ENCODE measurements around the gene OTUD1.
A peak's percentile ranks its signal among the peaks of the same experiment; 100 is the strongest.

The OTUD1 gene

DNA sequence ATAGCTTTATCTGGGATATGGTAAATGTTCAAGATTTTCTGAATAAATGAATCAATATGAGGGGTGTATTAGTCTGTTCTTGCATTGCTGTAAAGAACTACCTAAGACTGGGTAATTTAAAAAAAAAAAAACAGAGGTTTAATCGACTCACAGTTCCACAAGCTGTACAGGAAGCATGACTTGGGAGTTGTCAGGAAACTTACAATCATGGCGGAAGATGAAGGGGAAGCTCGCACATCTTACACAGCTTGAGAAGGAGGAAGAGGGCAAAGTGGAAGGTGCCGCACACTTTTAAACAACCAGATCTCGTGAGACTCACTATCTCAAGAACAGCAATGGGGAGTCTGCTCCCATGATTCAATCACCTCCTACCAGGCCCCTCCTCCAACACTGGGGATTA is 32.5 kb upstream of the OTUD1 start:
- no peaks in the 10 kb centered on the region for H3K4me1 ChIP-seq (ENCODE audit: control insufficient read depth, insufficient read depth, low read depth, low read length)
- H3K27me3 ChIP-seq (ENCODE audit: control insufficient read depth in 1 of 2, insufficient read depth in 1 of 2, low read length in 2 of 2) = no peaks in the 10 kb centered on the region
- H3K36me3 ChIP-seq (ENCODE audit: control insufficient read depth in 1 of 2, insufficient read depth in 2 of 2, low read depth in 1 of 2, low read length in 2 of 2) = no peaks in the 10 kb centered on the region
- no peaks in the 10 kb centered on the region for H3K79me1 ChIP-seq (replicated peaks; ENCODE audit: low read length, poor library complexity, severe bottlenecking)
- no peak overlapping the region for H3K14ac ChIP-seq (ENCODE audit: low read length in 2 of 2)
- DNase-seq = no peak
- H3K9ac ChIP-seq (ENCODE audit: low read length) = no peak overlapping the region
- H3K23ac ChIP-seq (ENCODE audit: low read length in 2 of 2) = no peak overlapping the region
- H2AK5ac ChIP-seq (ENCODE audit: low read length, severe bottlenecking) = no peak overlapping the region
- H3K4ac ChIP-seq (ENCODE audit: low read depth in 1 of 2, low read length in 2 of 2) = no peak overlapping the region
- no peak overlapping the region for H3K4me3 ChIP-seq (ENCODE audit: insufficient read depth in 1 of 2, low read depth in 1 of 2, low read length in 2 of 2)
- no peak overlapping the region for H2BK5ac ChIP-seq (ENCODE audit: low read depth, low read length, poor library complexity, severe bottlenecking)
- H2BK120ac ChIP-seq (ENCODE audit: low read depth, low read length) = no peak overlapping the region
- no peaks in the 10 kb centered on the region for H3K9me3 ChIP-seq (ENCODE audit: control insufficient read depth, low read length)
- no peak overlapping the region for H4K8ac ChIP-seq (ENCODE audit: low read length)
- no peak overlapping the region for H3K27ac ChIP-seq (ENCODE audit: low read length, poor library complexity, severe bottlenecking)
- no peak overlapping the region for H3K18ac ChIP-seq (ENCODE audit: low read depth in 1 of 2, low read length in 2 of 2)
- H2BK12ac ChIP-seq (ENCODE audit: low read length in 2 of 2) = no peak overlapping the region
- H2BK15ac ChIP-seq (ENCODE audit: low read depth, poor library complexity, severe bottlenecking) = no peak overlapping the region
- H4K91ac ChIP-seq (ENCODE audit: low read length) = no peak overlapping the region
- WGBS = 93% methylated on average over 3 of the region's 5 CpGs
- H3K4me2 ChIP-seq (ENCODE audit: low read length, poor library complexity, severe bottlenecking) = no peak overlapping the region
- no peak overlapping the region for H2AFZ ChIP-seq (ENCODE audit: low read depth, low read length)

DNA sequence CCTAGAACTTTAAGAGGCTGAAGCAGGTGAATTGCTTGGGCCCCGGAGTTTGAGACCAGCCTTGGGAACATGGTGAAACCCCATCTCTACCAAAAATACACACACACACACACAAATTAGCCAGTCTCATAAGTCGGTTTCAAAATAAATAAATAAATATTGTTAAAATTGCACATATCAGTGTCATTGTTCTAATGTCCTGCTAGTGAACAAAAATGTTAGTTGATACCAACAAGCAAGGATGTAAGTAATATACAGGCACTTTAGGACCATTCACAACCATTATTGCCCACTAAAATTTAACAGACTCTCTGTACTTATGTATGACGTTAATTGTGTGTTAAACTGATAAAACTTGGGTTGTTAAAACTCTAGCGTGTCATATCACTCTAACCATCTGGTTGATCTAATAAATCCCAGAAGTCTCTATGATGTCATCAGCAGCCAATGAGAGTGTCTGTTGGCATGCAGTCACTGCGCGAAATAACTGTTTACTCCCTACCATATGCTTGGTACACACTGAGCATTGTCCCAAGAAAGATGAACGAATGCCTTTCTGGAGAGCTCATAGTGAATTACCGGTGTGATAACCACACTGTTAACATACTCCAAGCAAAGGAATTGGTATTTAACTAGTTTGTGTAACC is 30.4 kb upstream of the OTUD1 start:
- H3K79me1 ChIP-seq (replicated peaks; ENCODE audit: low read length, poor library complexity, severe bottlenecking) = no peaks in the 10 kb centered on the region
- no peak overlapping the region for H2BK5ac ChIP-seq (ENCODE audit: low read depth, low read length, poor library complexity, severe bottlenecking)
- no peak overlapping the region for H4K8ac ChIP-seq (ENCODE audit: low read length)
- no peak overlapping the region for H2AK5ac ChIP-seq (ENCODE audit: low read length, severe bottlenecking)
- no peaks in the 10 kb centered on the region for H3K27me3 ChIP-seq (ENCODE audit: control insufficient read depth in 1 of 2, insufficient read depth in 1 of 2, low read length in 2 of 2)
- no peak overlapping the region for H2AFZ ChIP-seq (ENCODE audit: low read depth, low read length)
- H3K18ac ChIP-seq (ENCODE audit: low read depth in 1 of 2, low read length in 2 of 2) = no peak overlapping the region
- DNase-seq = peak; percentile 87
- 78% methylated on average over 5 of the region's 8 CpGs for WGBS
- no peak overlapping the region for H2BK12ac ChIP-seq (ENCODE audit: low read length in 2 of 2)
- no peak overlapping the region for H3K4me3 ChIP-seq (ENCODE audit: insufficient read depth in 1 of 2, low read depth in 1 of 2, low read length in 2 of 2)
- no peak overlapping the region for H3K4me2 ChIP-seq (ENCODE audit: low read length, poor library complexity, severe bottlenecking)
- no peak overlapping the region for H2BK15ac ChIP-seq (ENCODE audit: low read depth, poor library complexity, severe bottlenecking)
- H3K9me3 ChIP-seq (ENCODE audit: control insufficient read depth, low read length) = no peaks in the 10 kb centered on the region
- H3K27ac ChIP-seq (ENCODE audit: low read length, poor library complexity, severe bottlenecking) = no peak overlapping the region
- no peaks in the 10 kb centered on the region for H3K36me3 ChIP-seq (ENCODE audit: control insufficient read depth in 1 of 2, insufficient read depth in 2 of 2, low read depth in 1 of 2, low read length in 2 of 2)
- no peak overlapping the region for H3K14ac ChIP-seq (ENCODE audit: low read length in 2 of 2)
- H3K4ac ChIP-seq (ENCODE audit: low read depth in 1 of 2, low read length in 2 of 2) = no peak overlapping the region
- no peak overlapping the region for H3K9ac ChIP-seq (ENCODE audit: low read length)
- H2BK120ac ChIP-seq (ENCODE audit: low read depth, low read length) = no peak overlapping the region
- no peak overlapping the region for H4K91ac ChIP-seq (ENCODE audit: low read length)
- H3K23ac ChIP-seq (ENCODE audit: low read length in 2 of 2) = no peak overlapping the region
- H3K4me1 ChIP-seq (ENCODE audit: control insufficient read depth, insufficient read depth, low read depth, low read length) = no peaks in the 10 kb centered on the region

DNA sequence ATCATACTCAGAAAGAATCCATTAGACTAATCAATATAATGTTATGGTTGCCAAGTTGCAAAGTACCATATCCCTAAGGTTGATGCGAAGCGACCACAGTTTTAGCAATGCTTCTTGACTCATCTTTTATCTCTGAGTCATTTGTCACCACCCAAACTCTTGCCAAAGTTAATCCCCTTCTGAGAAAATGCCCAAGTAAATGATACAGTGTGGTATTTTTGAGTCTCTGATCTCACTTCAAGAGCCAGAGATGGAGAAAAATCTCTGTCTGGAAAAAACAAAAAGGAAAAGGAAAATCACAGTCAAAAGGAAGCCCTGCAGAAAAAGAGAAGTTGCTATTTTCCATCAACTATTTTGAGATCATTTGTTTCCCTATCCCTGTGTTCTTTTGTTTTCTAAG is 26.7 kb upstream of the OTUD1 start:
- no peak overlapping the region for H3K23ac ChIP-seq (ENCODE audit: low read length in 2 of 2)
- H3K18ac ChIP-seq (ENCODE audit: low read depth in 1 of 2, low read length in 2 of 2) = no peak overlapping the region
- no peak overlapping the region for H2AFZ ChIP-seq (ENCODE audit: low read depth, low read length)
- no peaks in the 10 kb centered on the region for H3K79me1 ChIP-seq (replicated peaks; ENCODE audit: low read length, poor library complexity, severe bottlenecking)
- DNase-seq = peak; percentile 81
- H3K4ac ChIP-seq (ENCODE audit: low read depth in 1 of 2, low read length in 2 of 2) = no peak overlapping the region
- no peak overlapping the region for H3K4me3 ChIP-seq (ENCODE audit: insufficient read depth in 1 of 2, low read depth in 1 of 2, low read length in 2 of 2)
- H2BK5ac ChIP-seq (ENCODE audit: low read depth, low read length, poor library complexity, severe bottlenecking) = no peak overlapping the region
- H4K91ac ChIP-seq (ENCODE audit: low read length) = no peak overlapping the region
- no peak overlapping the region for H3K14ac ChIP-seq (ENCODE audit: low read length in 2 of 2)
- H3K36me3 ChIP-seq (ENCODE audit: control insufficient read depth in 1 of 2, insufficient read depth in 2 of 2, low read depth in 1 of 2, low read length in 2 of 2) = no peaks in the 10 kb centered on the region
- no peak overlapping the region for H2BK12ac ChIP-seq (ENCODE audit: low read length in 2 of 2)
- no peak overlapping the region for H3K4me2 ChIP-seq (ENCODE audit: low read length, poor library complexity, severe bottlenecking)
- H2BK15ac ChIP-seq (ENCODE audit: low read depth, poor library complexity, severe bottlenecking) = no peak overlapping the region
- H3K9me3 ChIP-seq (ENCODE audit: control insufficient read depth, low read length) = no peaks in the 10 kb centered on the region
- H3K27me3 ChIP-seq (ENCODE audit: control insufficient read depth in 1 of 2, insufficient read depth in 1 of 2, low read length in 2 of 2) = no peaks in the 10 kb centered on the region
- no peak overlapping the region for H4K8ac ChIP-seq (ENCODE audit: low read length)
- H3K27ac ChIP-seq (ENCODE audit: low read length, poor library complexity, severe bottlenecking) = no peak overlapping the region
- no peaks in the 10 kb centered on the region for H3K4me1 ChIP-seq (ENCODE audit: control insufficient read depth, insufficient read depth, low read depth, low read length)
- 30% methylated on average over 2 of the region's 2 CpGs for WGBS
- H2BK120ac ChIP-seq (ENCODE audit: low read depth, low read length) = no peak overlapping the region
- H2AK5ac ChIP-seq (ENCODE audit: low read length, severe bottlenecking) = no peak overlapping the region
- H3K9ac ChIP-seq (ENCODE audit: low read length) = no peak overlapping the region

DNA sequence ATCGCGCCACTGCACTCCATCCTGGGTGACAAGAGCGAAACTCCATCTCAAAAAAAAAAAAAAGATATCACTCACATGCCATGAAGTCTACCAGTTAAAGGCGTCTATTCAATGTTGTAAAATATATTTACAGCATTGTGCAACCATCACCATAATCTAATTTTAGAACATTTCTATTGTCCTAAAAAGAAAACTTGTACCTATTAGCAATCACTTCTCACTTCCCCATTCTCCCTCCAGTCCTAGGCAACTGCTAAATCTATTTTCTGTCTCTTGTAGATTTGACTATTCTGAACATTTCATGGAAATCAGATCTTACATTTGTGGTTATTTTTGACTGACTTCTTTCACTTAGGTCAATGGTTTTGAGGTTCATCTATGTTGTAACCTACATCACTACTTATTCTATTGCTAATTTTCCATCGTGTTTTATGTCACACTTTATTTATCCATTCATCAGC is 25.2 kb upstream of the OTUD1 start:
- Histone ChIP-seq H2BK120ac (ENCODE audit: low read depth, low read length) (no peak overlapping the region), H2BK15ac (ENCODE audit: low read depth, poor library complexity, severe bottlenecking) (no peak overlapping the region), H3K9ac (ENCODE audit: low read length) (no peak overlapping the region), H3K4ac (ENCODE audit: low read depth in 1 of 2, low read length in 2 of 2) (no peak overlapping the region), H2BK12ac (ENCODE audit: low read length in 2 of 2) (no peak overlapping the region), H3K9me3 (ENCODE audit: control insufficient read depth, low read length) (no peaks in the 10 kb centered on the region), H4K8ac (ENCODE audit: low read length) (no peak overlapping the region), H3K18ac (ENCODE audit: low read depth in 1 of 2, low read length in 2 of 2) (no peak overlapping the region), H3K23ac (ENCODE audit: low read length in 2 of 2) (no peak overlapping the region), H3K36me3 (ENCODE audit: control insufficient read depth in 1 of 2, insufficient read depth in 2 of 2, low read depth in 1 of 2, low read length in 2 of 2) (no peaks in the 10 kb centered on the region), H3K4me1 (ENCODE audit: control insufficient read depth, insufficient read depth, low read depth, low read length) (no peaks in the 10 kb centered on the region), H2BK5ac (ENCODE audit: low read depth, low read length, poor library complexity, severe bottlenecking) (no peak overlapping the region), H3K79me1 (replicated peaks; ENCODE audit: low read length, poor library complexity, severe bottlenecking) (no peaks in the 10 kb centered on the region), H2AFZ (ENCODE audit: low read depth, low read length) (no peak overlapping the region), H3K4me3 (ENCODE audit: insufficient read depth in 1 of 2, low read depth in 1 of 2, low read length in 2 of 2) (no peak overlapping the region), H3K14ac (ENCODE audit: low read length in 2 of 2) (no peak overlapping the region), H3K27ac (ENCODE audit: low read length, poor library complexity, severe bottlenecking) (no peak overlapping the region), H2AK5ac (ENCODE audit: low read length, severe bottlenecking) (no peak overlapping the region), H3K27me3 (ENCODE audit: control insufficient read depth in 1 of 2, insufficient read depth in 1 of 2, low read length in 2 of 2) (no peaks in the 10 kb centered on the region), H4K91ac (ENCODE audit: low read length) (no peak overlapping the region), H3K4me2 (ENCODE audit: low read length, poor library complexity, severe bottlenecking) (no peak overlapping the region)
- 100% methylated on average over 4 of the region's 5 CpGs for WGBS
- no peak for DNase-seq
